HG02798 (cell line): ENCODE data around the gene SPINT2.
"Not testable (repeated sequence)": the region's sequence is repeated elsewhere in the genome, so short reads cannot be mapped to it uniquely, and the experiment has no call there.

Source experiments
- ATAC-seq: cut with Tn5 transposase; IDR thresholded peaks from one replicate; pipeline ENCODE4 v1.9.1; 2021; ENCODE audit warnings: mild to moderate bottlenecking; ENCODE audit not compliant: unreplicated experiment, poor library complexity

The SPINT2 gene, protein sequence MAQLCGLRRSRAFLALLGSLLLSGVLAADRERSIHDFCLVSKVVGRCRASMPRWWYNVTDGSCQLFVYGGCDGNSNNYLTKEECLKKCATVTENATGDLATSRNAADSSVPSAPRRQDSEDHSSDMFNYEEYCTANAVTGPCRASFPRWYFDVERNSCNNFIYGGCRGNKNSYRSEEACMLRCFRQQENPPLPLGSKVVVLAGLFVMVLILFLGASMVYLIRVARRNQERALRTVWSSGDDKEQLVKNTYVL

DNA sequence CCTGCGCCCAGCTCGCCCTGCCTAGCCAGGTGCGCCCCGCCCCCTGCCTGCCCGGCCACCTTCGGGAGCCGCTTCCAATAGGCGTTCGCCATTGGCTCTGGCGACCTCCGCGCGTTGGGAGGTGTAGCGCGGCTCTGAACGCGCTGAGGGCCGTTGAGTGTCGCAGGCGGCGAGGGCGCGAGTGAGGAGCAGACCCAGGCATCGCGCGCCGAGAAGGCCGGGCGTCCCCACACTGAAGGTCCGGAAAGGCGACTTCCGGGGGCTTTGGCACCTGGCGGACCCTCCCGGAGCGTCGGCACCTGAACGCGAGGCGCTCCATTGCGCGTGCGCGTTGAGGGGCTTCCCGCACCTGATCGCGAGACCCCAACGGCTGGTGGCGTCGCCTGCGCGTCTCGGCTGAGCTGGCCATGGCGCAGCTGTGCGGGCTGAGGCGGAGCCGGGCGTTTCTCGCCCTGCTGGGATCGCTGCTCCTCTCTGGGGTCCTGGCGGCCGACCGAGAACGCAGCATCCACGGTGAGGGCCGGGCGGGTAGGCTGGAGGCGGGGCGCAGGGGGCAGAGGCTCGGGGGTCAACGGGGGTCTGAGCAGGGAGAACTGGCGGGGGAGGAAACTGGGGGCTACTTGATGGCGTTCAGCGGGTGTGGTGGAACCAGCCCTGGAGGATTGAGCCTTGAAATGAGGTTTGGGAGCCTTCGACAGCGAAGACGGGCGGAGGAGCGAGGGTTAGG lies at the start of gene SPINT2:
Gene SPINT2 (plus strand): TSS at position 88 of the 727 bp plus-strand sequence. CDS start 320 bp downstream, at position 408.
- peak; percentile 18 for ATAC-seq

DNA sequence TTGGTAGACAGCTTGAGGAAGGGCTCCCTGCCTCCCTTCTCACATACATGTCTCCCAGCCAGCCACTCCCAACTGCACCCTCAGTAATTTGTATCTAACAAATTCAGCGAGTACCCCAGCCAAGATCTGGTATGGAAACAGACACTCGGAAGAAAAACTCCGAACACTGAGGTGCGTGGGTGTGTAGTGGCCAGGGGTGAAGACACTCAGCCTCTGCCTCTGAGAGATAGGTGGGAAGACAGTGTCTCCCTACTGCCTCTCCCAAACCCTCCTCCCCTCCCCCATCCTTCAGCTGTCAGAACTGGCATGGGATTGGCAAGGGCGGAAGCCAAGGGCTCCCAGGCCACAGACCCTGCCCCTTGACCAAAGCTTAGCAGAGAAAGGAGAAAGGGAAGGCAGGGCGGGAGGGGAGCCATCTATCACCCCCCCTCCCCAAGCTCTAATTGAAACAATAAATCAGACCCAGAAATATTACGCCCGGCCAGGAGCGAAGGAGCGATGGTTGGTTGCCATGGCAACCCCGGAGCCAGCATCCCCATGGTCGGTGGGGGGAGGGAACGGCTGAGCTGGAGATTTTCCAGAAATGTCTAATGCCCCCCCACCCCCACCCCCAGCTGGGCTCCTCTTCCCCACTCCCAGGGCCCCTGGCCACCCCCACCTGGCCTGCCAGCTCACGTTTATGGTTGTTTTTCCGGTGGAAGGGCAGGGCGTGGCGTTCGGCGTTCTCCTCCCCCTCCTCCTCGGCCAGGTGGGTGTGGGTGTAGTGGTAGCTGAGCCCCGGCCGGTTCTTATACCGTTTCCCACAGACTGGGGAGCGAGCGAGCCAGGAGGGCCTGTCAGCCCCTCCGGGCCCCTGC lies 47.4 kb upstream of the SPINT2 start:
- no peak for ATAC-seq

- no peak for ATAC-seq
Observed at GRCh38 chr19:38218204-38218603, 46.2 kb upstream of the SPINT2 start.

DNA sequence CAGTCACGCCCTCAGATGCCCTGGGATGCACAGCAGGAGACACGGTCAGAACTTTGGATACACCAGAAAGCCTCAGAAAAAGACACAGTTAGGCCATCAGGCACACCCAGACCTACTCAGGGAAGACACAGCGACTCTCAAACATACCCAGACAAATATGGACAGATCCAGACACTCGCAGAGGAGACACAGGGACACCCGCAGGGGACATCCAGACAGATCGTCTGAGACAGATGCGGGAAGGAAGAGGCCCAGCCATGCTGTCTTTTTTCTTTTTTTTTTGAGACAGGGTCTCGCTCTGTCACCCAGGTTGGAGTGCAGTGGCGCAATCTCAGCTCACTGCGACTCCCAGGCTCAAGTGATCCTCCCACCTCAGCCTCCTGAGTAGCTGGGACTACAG lies 45.2 kb upstream of the SPINT2 start:
- no peak for ATAC-seq

DNA sequence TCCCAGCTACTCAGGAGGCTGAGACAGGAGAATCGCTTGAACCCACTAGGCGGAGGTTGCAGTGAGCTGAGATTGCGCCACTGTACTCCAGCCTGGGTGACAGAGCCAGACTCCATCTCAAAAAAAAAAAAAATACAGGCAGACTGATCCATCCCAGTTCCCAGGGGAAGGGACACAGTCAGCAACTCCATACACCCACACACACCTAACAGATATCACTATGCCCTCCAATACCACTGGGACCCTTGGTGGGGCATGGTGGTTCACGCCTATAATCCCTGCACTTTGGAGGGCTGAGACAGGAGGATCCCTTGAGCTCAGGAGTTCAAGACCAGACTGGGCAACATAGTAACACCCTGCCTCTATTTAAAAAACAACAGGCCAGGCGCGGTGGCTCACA lies 43.0 kb upstream of the SPINT2 start:
- no peak for ATAC-seq

GRCh38 chr19:38221919-38222830 lies 42.2 kb upstream of the SPINT2 start:
- no peak for ATAC-seq

- no peak for ATAC-seq
Observed at GRCh38 chr19:38223119-38223523, 41.3 kb upstream of the SPINT2 start.

- ATAC-seq, result no peak
Observed at GRCh38 chr19:38223617-38224013, 40.8 kb upstream of the SPINT2 start.

- ATAC-seq, result peak; percentile 82
Observed at GRCh38 chr19:38224014-38224862, 40.1 kb upstream of the SPINT2 start, which contains the start of gene DPF1. Gene DPF1, minus strand, starts transcription at chr19:38224222. Its CDS starts 80 bp downstream, at chr19:38224142.

- ATAC-seq, result not testable (repeated sequence)
Observed at GRCh38 chr19:38224863-38225218, 39.5 kb upstream of the SPINT2 start.

DNA sequence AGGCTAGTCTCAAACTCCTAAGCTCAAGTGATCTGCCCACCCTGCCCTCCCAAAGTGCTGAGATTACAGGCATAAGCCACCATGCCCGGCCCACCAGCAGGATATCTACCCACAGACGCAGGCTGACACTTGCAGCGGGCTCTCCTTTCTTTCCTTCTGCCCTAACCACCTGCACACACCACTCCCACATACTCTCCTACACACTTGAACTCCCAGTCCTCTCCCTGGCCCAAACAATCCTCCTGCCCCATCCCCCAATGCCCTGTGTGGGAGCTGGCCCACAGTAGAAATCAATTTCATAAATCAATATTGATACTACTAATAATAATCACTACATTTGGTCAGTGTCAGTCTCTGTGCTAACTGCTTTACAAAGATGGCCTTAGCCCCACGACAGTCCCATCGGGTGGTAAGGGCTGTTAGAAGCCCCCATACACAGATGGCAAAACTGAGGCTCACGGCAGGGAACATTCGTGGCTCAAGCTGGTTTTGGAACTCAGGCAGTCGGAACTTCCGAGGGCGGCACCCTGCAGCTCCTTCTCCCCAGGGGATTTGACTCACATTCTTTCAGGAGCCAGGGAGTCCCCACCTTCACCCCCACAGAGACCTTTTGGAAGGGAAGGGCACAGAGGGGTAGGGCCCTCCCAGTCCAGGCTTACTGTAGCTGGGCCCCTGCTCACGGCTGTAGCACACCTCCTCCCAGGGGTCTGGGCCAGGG lies 36.9 kb upstream of the SPINT2 start:
- ATAC-seq, result no peak

DNA sequence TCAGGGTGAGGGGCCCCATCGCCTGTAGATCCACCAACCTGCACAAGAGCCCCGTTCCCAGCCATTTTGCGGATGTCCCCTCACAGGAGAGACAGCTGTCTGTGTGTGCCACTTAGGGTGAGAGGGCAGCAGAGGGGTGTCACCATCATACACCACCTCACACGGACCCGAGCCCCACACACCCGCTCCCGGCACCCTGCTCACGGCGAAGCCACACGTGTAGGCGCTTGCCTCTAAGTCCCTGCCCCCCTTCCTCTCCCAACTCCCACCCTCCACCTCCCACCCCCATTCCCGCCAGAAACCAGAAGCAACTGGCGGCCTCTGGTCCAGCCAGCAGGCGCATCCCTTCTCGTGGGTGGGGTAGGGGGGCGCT lies 36.4 kb upstream of the SPINT2 start:
- ATAC-seq, result no peak

- ATAC-seq, result no peak
Observed at GRCh38 chr19:38228491-38229439, 35.6 kb upstream of the SPINT2 start.

DNA sequence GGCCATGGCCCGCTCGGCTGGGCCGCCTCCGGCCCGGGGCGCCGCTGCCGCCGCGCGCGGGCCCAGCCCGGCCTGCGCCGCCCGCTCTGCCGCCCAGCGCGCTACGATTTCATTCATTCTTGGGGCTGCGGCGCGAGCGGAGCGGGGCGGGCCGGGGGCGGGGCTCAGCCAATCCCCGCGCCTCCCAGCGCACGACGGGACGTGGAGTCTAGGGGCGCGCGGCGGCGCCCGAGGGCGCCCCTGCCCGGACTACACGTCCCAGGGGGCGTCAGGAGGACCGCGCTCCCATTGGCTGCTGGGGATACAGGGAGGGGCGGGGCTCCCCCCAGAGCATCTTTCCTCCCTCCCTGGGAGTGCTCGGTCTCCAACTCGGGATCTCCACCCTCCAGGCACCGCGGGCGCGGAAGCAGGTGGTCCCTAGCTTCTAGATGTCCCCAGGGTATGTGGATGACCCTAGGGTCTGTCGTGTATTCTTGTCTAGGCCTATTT lies 34.7 kb upstream of the SPINT2 start:
- peak; percentile 54 for ATAC-seq

DNA sequence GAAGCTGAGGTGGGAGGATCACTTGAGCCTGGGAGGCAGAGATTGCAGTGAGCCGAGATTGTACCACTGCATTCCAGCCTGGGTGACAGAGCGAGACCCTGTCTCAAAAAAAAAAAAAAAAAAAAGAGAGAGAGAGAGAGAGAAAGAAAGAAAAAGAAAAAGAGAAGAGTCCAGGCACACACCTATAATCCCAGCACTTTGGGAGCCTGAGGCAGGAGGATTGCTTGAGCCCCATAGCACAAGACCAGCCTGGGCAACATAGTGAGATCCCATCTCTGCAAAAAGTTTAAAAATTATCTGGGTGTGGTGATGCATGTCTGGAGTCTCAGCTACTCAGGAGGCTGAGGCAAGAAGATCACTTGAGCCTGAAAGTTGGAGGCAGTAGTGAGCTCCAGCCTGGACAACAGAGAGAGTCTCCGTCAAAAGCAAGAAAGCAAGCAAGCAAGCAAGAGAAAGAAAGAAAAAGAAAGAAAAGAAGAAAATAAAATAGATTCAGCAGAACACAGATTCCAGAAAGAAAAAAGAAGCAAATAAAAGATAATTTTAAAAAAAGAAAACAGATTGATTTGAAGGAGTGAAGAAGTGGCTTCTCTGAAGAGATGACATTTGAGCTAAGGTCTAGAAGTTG lies 33.8 kb upstream of the SPINT2 start:
- ATAC-seq, result not testable (repeated sequence)

GRCh38 chr19:38231918-38232317 lies 32.5 kb upstream of the SPINT2 start:
- ATAC-seq, result no peak

DNA sequence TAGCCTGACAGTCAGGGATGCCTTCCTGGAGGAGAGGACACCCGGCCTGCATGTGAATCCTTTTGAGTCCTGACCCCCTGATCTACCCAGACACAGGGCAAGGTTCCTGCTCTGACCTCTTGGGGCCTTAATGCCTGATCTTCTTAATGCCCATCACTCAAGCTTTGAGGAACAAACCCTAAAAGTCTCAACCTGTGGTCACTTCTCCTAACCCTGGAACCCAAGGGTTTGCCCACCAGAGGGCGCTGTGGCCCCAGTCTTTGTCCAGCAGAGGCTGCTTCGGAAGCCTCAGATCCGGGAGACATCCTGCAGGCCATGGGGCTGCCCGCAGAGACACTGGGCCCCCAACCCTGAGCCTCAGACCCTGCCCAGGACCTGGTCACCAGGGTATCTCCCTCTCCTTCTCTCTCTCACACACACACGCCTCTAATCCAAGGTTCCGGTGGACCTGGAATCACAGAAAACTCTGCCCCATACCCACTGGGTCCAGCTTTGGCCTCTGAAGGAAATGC lies 30.6 kb upstream of the SPINT2 start:
- ATAC-seq, result no peak
